Measurements from ENCODE around the gene HS3ST5. TPM values are rescaled to one million over a fixed set of nuclear protein-coding genes. Genes with fewer than 3 reads are reported as not detected.

HS3ST5 gene
- total RNA-seq, 1 donor from 2014 or later, result not detected

- Mint-ChIP-seq H3K4me3 (no peak overlapping the region), H3K27ac (no peak overlapping the region), H3K4me1 (no peaks in the 10 kb centered on the region), H3K36me3 (ENCODE audit: low read depth) (no peaks in the 10 kb centered on the region), H3K27me3 (no peaks in the 10 kb centered on the region), H3K9me3 (no peaks in the 10 kb centered on the region)
- ATAC-seq (ENCODE audit: low read depth) (no peak), DNase-seq (no peak)
- TF ChIP-seq CTCF (IDR thresholded peaks at IDR 0.05), result no peak
- ChIA-PET CTCF (no interaction called here), POLR2A (no interaction called here)
- intact Hi-C loops (cut with micrococcal nuclease), result no loop called here
Observed at GRCh38 chr6:114131945-114132344, 210.9 kb downstream of the HS3ST5 start.

DNA sequence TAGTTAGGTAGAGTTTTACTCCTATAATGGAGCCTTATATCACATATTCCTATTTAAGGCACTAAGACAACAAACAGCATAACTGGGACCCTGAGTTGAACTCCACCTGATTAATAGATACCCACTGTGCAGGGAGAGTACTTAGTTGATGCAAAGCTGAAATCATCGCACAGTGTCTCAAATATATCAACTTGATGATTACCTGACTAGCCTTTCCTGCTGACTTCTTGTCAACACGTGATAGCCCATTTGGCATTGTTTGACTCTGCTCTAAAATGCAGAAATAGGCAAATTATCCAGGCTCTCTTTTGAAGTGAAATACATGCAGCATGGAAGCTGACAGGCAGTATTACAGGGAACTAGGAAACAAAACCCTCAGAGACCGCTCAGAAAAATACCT lies 217.2 kb downstream of the HS3ST5 start:
- Mint-ChIP-seq H3K27me3 (peaks cover 2% of the 10 kb centered on the region), H3K27ac (no peak overlapping the region), H3K9me3 (no peaks in the 10 kb centered on the region), H3K4me3 (no peak overlapping the region), H3K36me3 (ENCODE audit: low read depth) (no peaks in the 10 kb centered on the region), H3K4me1 (no peaks in the 10 kb centered on the region)
- no peak for ATAC-seq (ENCODE audit: low read depth)
- intact Hi-C loops (cut with micrococcal nuclease), result no loop called here
- ChIA-PET POLR2A (no interaction called here), CTCF (no interaction called here)
- TF ChIP-seq CTCF (IDR thresholded peaks at IDR 0.05), result no peak
- DNase-seq, result no peak

DNA sequence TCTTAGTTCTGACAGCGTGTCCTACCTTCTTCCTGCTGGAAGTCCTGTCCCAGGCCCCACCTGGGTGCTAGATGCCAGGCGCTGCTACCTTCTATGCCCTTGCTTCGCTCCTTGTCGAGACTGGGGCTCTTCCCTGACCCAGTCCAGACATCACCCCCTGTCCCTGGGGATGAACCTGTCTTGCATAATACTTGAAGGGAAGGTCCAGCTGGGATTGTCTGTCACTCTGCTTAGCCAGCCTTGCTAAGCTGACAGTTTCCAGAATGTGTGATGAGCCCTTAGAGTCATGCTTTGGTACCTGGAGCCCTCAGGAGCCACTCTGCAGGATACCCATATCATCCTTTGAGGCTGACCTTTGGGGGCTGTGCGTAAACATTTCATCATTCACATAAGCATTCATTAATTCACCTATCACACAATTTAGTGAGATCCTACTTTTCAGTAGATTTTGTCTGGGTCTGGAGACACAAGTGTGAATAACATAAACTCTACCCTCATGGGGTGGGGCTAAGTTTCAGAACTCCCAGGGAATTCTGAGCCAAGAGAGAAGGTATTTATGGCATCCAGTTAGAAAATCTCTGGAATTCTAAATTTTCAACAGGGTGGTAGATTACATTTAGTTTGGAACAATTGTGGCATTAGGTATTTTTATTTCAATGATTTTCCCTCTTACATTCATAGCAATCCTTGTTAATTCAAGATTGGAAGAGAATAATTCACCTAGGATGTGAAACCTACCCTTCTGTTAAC lies 220.7 kb downstream of the HS3ST5 start:
- Mint-ChIP-seq H3K36me3 (ENCODE audit: low read depth) (no peaks in the 10 kb centered on the region), H3K4me1 (no peaks in the 10 kb centered on the region), H3K4me3 (no peak overlapping the region), H3K27me3 (peaks cover 2% of the 10 kb centered on the region), H3K9me3 (no peaks in the 10 kb centered on the region), H3K27ac (no peak overlapping the region)
- ChIA-PET POLR2A (no interaction called here), CTCF (no interaction called here)
- intact Hi-C loops (cut with micrococcal nuclease), result no loop called here
- no peak for TF ChIP-seq CTCF (IDR thresholded peaks at IDR 0.05)
- ATAC-seq (ENCODE audit: low read depth), result no peak
- DNase-seq, result no peak

- CTCF ChIA-PET, result no interaction called here
- H3K9me3 Mint-ChIP-seq, result no peaks in the 10 kb centered on the region
Observed at GRCh38 chr6:114119056-114119455, 223.8 kb downstream of the HS3ST5 start.

DNA sequence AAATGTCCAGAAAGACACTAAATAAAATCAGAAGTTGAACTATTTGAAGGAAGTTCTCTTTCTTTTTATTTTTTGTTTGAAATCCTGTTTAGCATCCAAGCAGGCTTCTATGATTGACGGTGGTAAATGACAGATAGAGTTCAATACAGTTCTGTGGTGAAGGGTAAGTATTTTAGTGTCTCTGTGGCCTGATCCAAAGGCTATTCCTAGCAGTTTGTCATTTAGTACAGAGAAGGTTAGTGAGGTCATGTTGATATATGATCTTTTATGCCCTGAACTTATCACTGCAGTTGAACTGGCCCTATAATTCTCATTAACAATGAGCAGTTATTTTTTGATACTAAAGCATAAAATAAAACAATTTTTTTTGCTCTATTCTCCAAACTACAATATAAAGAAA lies 227.2 kb downstream of the HS3ST5 start:
- H3K9me3 Mint-ChIP-seq, result no peaks in the 10 kb centered on the region

More at GRCh38 chr6:114119056-114119455, 223.8 kb downstream of the HS3ST5 start:
- Mint-ChIP-seq H3K4me3 (no peak overlapping the region), H3K27ac (no peak overlapping the region), H3K27me3 (peaks cover 2% of the 10 kb centered on the region), H3K4me1 (no peaks in the 10 kb centered on the region), H3K36me3 (ENCODE audit: low read depth) (no peaks in the 10 kb centered on the region)
- POLR2A ChIA-PET, result no interaction called here
- intact Hi-C loops (cut with micrococcal nuclease), result no loop called here
- no peak for ATAC-seq (ENCODE audit: low read depth)
- DNase-seq, result no peak
- TF ChIP-seq CTCF (IDR thresholded peaks at IDR 0.05), result no peak

More for the DNA sequence above, 227.2 kb downstream of the HS3ST5 start:
- CTCF ChIA-PET, result no interaction called here
- no peak overlapping the region for H3K4me3 Mint-ChIP-seq
- TF ChIP-seq CTCF (IDR thresholded peaks at IDR 0.05), result no peak
- no peaks in the 10 kb centered on the region for H3K36me3 Mint-ChIP-seq (ENCODE audit: low read depth)
- H3K27me3 Mint-ChIP-seq, result no peaks in the 10 kb centered on the region
- POLR2A ChIA-PET, result no interaction called here
- ATAC-seq (ENCODE audit: low read depth) (no peak), DNase-seq (no peak)
- intact Hi-C loops (cut with micrococcal nuclease), result no loop called here
- no peak overlapping the region for H3K27ac Mint-ChIP-seq
- no peaks in the 10 kb centered on the region for H3K4me1 Mint-ChIP-seq
